UCSD-AML1 (cell line): Measurements from ENCODE around the gene KIAA0232.
A peak's percentile ranks its signal among the peaks of the same experiment; 100 is the strongest.
"Not testable (repeated sequence)": the region's sequence is repeated elsewhere in the genome, so short reads cannot be mapped to it uniquely, and the experiment has no call there.

Source experiments
- DNase-seq: peaks from one replicate; lab custom pipeline; 2025; ENCODE audit not compliant: unreplicated experiment; lab: John Stamatoyannopoulos, UW

The KIAA0232 gene

GRCh38 chr4:6754481-6755087 is 27.9 kb upstream of the KIAA0232 start:
- DNase-seq: no peak

DNA sequence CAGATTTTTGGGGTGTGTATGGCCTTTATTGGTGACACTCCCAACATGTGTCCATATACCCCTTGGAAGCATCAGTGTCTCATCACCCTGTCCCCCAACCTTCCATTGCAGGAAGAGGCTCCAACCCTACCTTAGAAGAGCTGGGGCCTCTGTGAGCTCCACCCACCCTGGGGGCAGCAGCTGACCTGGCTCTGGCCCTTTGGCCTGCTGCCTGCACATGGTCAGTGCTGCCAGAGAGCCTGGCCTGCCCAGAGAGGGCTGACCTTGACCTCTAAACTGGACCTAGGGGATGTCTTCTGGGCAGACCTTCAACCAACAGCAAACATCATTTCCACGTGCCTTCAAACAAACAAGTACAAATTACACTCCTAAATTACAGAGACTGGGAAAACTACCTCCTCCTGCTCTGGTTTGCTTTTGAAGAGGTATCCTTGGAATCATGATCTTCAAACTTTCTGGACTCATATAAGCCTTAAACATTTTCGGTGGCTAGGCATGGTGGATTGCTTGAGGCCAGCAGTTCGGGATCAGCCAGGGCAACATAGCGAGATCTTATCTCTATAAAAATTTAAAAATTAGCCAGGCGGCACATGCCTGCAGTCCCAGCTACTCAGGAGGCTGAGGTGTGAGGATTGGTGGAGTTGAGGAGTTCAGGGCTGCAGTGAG is 27.3 kb upstream of the KIAA0232 start:
- no peak for DNase-seq

DNA sequence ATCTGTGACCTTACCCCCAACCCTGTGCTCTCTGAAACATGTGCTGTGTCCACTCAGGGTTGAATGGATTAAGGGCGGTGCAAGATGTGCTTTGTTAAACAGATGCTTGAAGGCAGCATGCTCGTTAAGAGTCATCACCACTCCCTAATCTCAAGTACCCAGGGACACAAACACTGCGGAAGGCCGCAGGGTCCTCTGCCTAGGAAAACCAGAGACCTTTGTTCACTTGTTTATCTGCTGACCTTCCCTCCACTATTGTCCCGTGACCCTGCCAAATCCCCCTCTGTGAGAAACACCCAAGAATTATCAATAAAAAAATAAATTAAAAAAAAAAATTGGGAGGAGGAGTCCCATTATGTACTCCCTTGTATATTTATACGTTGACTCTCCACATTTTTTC is 26.2 kb upstream of the KIAA0232 start:
- DNase-seq: not testable (repeated sequence)

GRCh38 chr4:6758728-6759127 is 23.8 kb upstream of the KIAA0232 start:
- DNase-seq: no peak

- DNase-seq: no peak
These were observed 21.7 kb upstream of the KIAA0232 start for GRCh38 chr4:6760865-6761264.

GRCh38 chr4:6761649-6762615 is 20.6 kb upstream of the KIAA0232 start:
- DNase-seq: no peak

GRCh38 chr4:6763330-6763851 is 19.1 kb upstream of the KIAA0232 start:
- DNase-seq: no peak

DNA sequence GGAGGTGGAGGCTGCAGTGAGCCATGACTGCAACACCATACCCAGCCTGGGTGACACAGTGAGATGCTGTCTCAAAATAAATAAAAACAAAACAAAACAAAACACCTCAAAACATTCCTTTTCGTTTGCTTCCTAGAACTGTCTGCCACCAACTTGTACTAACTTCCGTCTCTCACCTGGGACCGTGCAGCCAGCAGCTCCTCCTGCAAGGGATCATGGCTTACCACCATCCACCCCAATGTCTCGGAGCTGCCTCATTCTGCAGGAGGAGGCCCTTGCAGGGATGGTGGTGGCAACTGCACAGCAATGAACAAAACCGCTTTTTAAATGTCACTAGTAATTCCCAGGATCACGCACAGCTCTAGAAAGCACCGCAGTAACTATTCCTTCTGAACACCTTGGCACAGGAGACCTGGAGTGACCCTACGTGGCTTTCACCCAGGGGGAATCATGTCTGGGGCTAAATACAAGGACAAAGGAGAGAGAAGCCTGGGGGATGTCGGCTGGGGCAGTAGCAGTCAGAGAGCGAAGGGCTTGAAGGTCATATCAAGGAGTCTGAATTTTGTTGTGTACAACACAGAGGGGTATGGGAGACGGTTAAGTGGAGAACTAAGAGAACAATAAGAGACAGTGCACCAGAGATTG is 17.4 kb upstream of the KIAA0232 start:
- DNase-seq: no peak

GRCh38 chr4:6765703-6766102 is 16.8 kb upstream of the KIAA0232 start:
- no peak for DNase-seq

DNA sequence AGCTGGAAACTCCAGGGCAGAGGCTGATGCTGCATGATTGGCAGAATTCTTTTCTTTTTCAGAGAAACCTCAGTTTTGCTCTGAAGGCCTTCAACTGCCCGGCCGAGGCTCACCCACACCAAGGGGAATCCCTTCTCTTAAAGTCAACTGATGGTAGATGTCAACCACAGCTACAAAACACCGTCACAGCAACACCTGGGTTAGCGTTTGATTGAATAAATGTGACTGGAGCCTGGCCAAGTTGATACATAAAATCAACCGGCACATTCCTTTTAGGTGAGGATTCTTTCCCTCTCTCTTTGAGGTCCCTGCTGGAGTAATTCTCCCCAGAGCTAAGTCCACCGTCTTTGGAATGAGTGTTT is 15.2 kb upstream of the KIAA0232 start:
- DNase-seq: no peak

- DNase-seq: no peak
These were observed 14.6 kb upstream of the KIAA0232 start for GRCh38 chr4:6767748-6768538.

DNA sequence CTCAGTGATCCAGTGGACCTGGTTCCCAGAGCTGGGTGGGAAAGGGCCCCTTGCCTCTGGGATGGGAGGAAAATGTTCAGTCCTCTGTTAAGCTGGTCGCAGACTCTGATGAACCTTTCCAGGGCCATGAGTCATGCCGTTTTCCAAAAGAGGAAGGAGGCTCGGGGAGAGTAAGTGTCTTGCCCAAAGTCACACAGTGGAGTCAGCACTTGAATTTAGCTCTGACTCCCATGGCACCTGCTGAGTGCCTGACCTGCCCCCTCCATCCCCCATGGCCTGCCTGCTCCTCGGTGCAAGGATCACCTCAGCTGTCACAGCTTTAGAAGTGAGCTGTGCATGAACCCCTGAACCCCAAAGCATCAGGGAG is 14.0 kb upstream of the KIAA0232 start:
- DNase-seq: peak; percentile 42

DNA sequence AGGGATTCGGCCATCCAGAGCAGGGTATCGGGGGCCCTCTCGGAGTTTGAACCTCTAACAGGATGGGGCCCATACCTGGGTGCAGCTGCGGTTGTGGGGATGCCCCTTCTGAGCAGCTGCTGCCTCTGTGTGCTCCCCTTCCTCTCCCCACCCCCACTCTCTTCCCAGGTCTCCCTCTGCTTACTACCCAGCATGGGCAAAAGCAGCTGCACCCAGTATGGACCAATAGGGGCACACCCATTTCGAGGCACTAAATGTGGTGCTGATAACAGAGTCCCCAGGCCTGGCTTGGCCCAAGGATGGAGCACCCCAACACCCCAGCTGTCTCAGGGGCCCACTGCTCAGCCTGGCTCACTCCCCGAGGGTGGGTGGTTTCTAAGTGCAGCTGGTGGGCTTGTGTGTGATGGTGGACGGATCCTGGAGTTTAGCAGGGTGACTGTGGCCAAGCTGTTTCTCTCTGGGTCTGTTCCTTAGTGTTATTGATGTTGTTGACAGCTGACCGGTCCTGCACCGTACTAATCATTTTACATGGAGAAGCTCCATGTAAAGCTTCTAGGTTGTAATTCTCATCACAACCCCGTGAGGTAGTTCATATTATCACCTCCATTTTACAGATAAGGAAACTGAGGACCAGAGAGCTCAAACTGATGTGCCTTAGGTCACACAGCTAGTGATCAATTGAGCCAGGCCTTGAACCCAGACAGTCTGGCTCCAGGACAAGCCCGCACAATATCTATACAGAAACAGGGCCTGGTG is 13.1 kb upstream of the KIAA0232 start:
- DNase-seq: no peak

- no peak for DNase-seq
These were observed 12.5 kb upstream of the KIAA0232 start for GRCh38 chr4:6769989-6770420.

DNA sequence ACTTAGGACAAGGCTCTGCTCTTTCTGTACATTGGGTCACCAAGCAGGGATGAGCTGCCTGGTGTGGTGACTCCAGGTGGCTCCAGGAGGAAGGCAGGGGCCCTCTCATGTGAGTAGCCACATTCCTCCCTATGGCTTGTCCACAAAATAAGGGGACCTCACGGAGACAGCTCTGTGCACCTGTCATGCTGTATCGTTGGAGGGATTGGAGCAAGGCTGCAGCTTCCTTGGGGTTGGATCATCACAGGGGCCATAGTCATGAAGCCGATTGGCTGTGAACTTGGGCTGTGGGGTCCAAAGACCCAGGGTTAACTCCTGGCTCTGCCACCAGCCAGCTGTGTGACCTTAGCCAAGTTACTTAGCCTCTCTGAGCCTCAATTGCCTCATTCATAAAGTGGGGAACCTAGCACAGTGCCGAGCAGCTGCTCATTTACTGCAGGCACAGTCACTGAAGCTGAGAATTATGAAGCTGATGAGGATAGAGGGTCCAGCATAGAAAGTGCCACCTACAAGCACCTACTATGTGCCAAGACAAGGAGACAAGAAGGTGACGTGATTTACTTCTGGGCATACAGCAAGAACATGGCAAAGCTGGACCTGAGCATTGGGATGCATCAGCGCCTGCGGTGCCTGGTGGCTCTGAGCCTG is 11.8 kb upstream of the KIAA0232 start:
- DNase-seq: no peak

GRCh38 chr4:6771229-6771671 is 11.3 kb upstream of the KIAA0232 start:
- DNase-seq: no peak

GRCh38 chr4:6772223-6772928 is 10.2 kb upstream of the KIAA0232 start:
- no peak for DNase-seq

DNA sequence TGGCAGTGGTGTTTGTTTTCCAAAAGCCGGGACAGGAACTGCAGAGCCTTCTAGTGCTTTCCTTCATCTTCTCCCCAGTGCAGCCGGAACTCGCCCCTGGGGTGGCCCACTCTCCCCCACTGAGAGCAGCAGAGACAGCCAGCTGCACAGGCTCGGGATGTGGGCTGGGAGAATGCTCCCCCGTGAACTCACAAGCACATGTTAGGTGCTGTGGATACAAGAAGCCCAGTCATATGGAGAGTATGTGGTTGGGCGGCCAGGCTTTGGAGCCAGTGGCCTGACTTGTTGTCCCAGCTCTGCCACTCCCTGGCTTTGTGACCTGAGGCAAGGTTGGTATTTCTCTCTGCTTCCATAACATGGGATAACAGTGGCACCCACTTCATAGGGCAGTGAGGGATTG is 9.4 kb upstream of the KIAA0232 start:
- no peak for DNase-seq
